HFF-Myc (cell line): ENCODE results near the gene ARF5.

Source experiments
- DNase-seq: peaks from one replicate; pipeline ENCODE4 v3.0.0-alpha.2; 2011; ENCODE audit warnings: low read depth; ENCODE audit errors: extremely low read depth
- H3K4me3 ChIP-seq: replicated peaks from 2 replicates; pipeline ENCODE4 v1.5.1; 2011; ENCODE audit warnings: low read depth, mild to moderate bottlenecking, control low read depth, low read length
- TF ChIP-seq, protein P1 (sequence below): IDR thresholded peaks from 2 replicates; pipeline ENCODE4 v1.5.1; 2012; ENCODE audit warnings: mild to moderate bottlenecking, low read depth, low read length, control low read depth; ENCODE audit errors: missing control alignments

Gene ARF5

DNA sequence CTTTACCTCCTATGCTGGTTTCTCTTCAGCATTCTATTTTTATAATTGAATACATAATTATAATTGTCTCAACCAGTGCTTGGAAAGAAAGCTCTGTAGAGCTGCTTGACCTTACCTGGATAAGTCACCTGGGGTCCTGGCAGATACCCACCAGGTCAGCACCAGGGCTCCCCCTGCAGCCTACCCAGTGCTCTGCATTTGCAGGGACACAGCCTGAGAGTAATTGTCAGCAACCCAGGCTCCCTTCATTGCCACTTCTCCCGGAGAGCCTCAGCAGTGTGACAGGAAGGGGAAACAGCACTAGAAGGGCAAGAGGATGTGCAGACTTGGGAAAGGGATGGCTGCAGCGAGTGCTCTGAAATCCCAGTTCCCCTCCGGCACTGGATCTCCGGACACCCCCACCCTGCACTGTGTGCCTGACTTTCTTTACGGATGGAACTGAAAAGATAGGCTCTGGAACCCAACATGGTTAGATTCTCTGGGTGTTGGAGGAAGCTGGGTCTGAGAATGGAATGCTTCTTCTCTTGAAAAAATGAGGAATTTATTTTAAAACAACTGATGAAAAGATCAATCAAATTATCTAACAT, 41.1 kb downstream of the ARF5 start:
- DNase-seq, result no peak
- no peak overlapping the region for H3K4me3 ChIP-seq
- TF ChIP-seq, protein P1, sequence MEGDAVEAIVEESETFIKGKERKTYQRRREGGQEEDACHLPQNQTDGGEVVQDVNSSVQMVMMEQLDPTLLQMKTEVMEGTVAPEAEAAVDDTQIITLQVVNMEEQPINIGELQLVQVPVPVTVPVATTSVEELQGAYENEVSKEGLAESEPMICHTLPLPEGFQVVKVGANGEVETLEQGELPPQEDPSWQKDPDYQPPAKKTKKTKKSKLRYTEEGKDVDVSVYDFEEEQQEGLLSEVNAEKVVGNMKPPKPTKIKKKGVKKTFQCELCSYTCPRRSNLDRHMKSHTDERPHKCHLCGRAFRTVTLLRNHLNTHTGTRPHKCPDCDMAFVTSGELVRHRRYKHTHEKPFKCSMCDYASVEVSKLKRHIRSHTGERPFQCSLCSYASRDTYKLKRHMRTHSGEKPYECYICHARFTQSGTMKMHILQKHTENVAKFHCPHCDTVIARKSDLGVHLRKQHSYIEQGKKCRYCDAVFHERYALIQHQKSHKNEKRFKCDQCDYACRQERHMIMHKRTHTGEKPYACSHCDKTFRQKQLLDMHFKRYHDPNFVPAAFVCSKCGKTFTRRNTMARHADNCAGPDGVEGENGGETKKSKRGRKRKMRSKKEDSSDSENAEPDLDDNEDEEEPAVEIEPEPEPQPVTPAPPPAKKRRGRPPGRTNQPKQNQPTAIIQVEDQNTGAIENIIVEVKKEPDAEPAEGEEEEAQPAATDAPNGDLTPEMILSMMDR, result peak; percentile 60

DNA sequence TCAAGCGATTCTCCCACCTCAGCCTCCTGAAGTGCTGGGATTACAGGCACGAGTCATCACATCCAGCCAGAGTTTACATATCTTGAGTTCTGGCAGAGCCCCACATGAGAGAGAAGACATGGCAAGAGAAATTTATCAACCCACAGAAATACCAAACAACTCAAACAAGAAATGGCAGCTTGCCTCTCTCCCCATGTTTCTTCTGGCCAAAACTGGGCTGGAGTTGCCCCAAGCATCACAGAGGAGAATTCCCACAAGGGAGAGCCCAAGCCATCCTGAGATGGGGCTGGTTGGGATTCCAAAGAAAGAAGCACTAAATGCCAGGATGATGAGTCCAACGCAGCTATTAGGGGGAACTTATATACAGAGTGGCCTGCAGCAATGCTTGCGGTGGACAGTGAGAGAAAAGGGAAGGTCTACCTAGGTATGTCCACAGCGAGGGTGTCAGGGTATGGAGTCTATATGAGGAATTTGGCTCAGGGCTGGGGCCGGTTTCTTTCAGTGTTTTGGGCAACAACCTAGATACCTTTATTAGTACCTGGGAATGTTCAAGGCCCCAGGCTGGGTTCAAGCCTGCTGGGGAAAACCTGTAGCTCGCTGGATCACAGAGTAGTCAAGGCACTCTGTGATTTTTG, 44.2 kb downstream of the ARF5 start:
- TF ChIP-seq, protein P1, result no peak
- DNase-seq, result no peak
- H3K4me3 ChIP-seq, result no peak overlapping the region

DNA sequence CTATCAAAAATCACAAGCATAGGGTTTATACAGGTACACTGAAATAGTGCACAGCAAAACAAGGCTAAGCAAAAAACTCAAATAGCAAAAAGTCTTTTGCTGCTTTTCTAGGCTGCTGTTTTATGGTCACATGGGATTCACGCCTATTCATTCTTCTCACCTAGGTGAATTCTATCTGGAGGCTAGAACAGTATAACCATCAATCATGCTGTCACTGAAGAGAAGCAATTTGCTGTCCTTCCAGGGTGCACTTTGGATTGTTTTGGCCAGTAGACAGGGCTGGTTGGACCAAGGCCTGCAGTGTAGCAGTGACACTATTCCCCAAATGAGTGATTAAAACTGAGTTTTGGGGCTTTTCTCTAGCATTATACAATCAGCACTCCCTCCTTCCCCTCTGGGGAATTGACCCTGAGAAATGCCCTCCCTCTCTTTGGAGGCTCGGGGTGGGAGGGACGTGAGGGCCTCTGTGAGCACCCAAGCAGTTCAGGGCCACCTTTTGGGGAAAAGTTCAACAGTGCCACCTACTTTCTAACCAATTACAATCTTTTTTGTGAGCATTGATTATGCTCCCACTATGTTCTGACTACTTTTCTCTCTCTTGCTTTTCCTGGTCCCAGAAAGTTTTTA, 47.6 kb downstream of the ARF5 start:
- no peak for DNase-seq
- TF ChIP-seq, protein P1, result no peak
- H3K4me3 ChIP-seq, result no peak overlapping the region

DNA sequence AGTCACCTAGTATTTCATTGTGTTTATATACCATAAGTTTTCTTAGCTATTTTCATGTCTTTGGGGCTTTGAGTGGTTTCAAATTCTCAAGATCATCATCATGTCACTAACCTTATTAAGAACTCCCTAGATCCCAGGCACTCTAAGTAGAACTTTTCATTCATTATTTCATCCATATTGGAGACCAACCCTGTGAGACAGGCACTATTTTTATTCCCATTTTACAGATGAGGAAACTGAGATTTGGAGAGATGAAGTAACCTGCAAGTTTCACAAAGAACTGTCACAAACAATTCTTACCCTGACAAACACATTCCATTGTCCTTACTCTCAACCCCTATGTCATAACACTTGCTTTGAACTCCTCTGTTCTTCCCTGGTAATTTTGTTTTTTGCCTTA, 50.0 kb downstream of the ARF5 start:
- H3K4me3 ChIP-seq, result no peak overlapping the region
- TF ChIP-seq, protein P1, result no peak
- no peak for DNase-seq
